ENCODE data around the gene GFRA1. TPM values are rescaled to one million over a fixed set of nuclear protein-coding genes. Genes with fewer than 3 reads are reported as not detected.

GFRA1 gene
- total and polyA plus RNA-seq, 2 of the 8 experiments (the other 6 are each of a cell fraction or from before 2014, with no cell fraction given) = 1.1 to 2.0 TPM

- no peak overlapping the region for H4K91ac ChIP-seq (replicated peaks; ENCODE audit: insufficient read length, low read length)
- no peak overlapping the region for H3K4me2 ChIP-seq (ENCODE audit: insufficient read depth in 1 of 2, low read depth in 2 of 2, low read length in 2 of 2)
- H2BK5ac ChIP-seq (ENCODE audit: low read depth, low read length) = no peak overlapping the region
- ChIA-PET POLR2A (ENCODE audit: partially characterized antibody) (no interaction called here), CTCF (ENCODE audit: partially characterized antibody) (interaction anchor here (2.1 kb wide), 1 partner anchor 153 kb away, joined by 4 read pairs; no protein-coding TSS in a partner anchor)
- H3K9ac ChIP-seq (replicated peaks in 1 of 4; ENCODE audit: extremely low read depth in 1 of 4, low read depth in 3 of 4, low read length in 3 of 4) = no peak overlapping the region
- no peak overlapping the region for H2BK12ac ChIP-seq (ENCODE audit: low read depth, low read length)
- H3K4ac ChIP-seq (replicated peaks; ENCODE audit: insufficient read length, low read depth, low read length) = no peak overlapping the region
- no peak overlapping the region for H2BK20ac ChIP-seq (ENCODE audit: low read length)
- no peak overlapping the region for H2BK15ac ChIP-seq (ENCODE audit: low read length)
- no peaks in the 10 kb centered on the region for H3K79me2 ChIP-seq (ENCODE audit: control insufficient read depth in 1 of 2, insufficient read depth in 2 of 2, low read length in 2 of 2)
- H3K79me1 ChIP-seq (ENCODE audit: low read depth, low read length) = no peaks in the 10 kb centered on the region
- H4K20me1 ChIP-seq (replicated peaks in 1 of 2; ENCODE audit: control insufficient read depth in 1 of 2, insufficient read depth in 2 of 2, low read length in 2 of 2) = no peaks in the 10 kb centered on the region
- no peak overlapping the region for H3K14ac ChIP-seq (ENCODE audit: insufficient read length)
- H3K23me2 ChIP-seq (ENCODE audit: low read depth, low read length) = no peaks in the 10 kb centered on the region
- no peak overlapping the region for H4K5ac ChIP-seq (ENCODE audit: insufficient read length, low read depth, low read length)
- H2AK5ac ChIP-seq (ENCODE audit: low read depth, low read length) = no peak overlapping the region
- H3K27ac ChIP-seq (ENCODE audit: low read depth, low read length) = no peak overlapping the region
- TF ChIP-seq JUN (IDR thresholded peaks at IDR 0.05; ENCODE audit: low read depth, low read length) (no peak), PHF8 (conservative IDR thresholded peaks at IDR 0.05; ENCODE audit: low read depth, low read length) (no peak), CTBP2 (IDR thresholded peaks at IDR 0.05; ENCODE audit: borderline replicate concordance, insufficient read depth, insufficient read length, low read length) (no peak), CHD2 (IDR thresholded peaks at IDR 0.05; ENCODE audit: low read length) (no peak)
- no peaks in the 10 kb centered on the region for H3K27me3 ChIP-seq (replicated peaks in 1 of 4; ENCODE audit: control insufficient read depth in 3 of 4, extremely low read depth in 1 of 4, insufficient read depth in 3 of 4, low read length in 3 of 4)
- H3K9me3 ChIP-seq (ENCODE audit: insufficient read depth in 2 of 2, low read depth in 1 of 2, low read length in 1 of 2) = no peaks in the 10 kb centered on the region
- DNase-seq (ENCODE audit: low read depth in 1 of 2, low spot score in 2 of 2) = no peak
- H3K4me3 ChIP-seq (ENCODE audit: extremely low read depth in 1 of 4, insufficient read depth in 2 of 4, low read depth in 3 of 4, low read length in 4 of 4) = no peak overlapping the region
- H3K18ac ChIP-seq (ENCODE audit: extremely low read depth, low read length) = no peak overlapping the region
- no peak overlapping the region for H3K23ac ChIP-seq (ENCODE audit: insufficient read length)
- H2AFZ ChIP-seq (ENCODE audit: low read length) = no peak overlapping the region
- H3K36me3 ChIP-seq (ENCODE audit: control insufficient read depth in 2 of 4, insufficient read depth in 4 of 4, low read length in 3 of 4) = no peaks in the 10 kb centered on the region
- H4K8ac ChIP-seq (ENCODE audit: extremely low read depth, insufficient read depth, low read length) = no peak overlapping the region
- no peak overlapping the region for H3K56ac ChIP-seq (replicated peaks; ENCODE audit: insufficient read length, low read depth, low read length)
- peaks cover 0 to 2% (median 0%) of the 10 kb centered on the region in 4 experiments; a peak in 1 of 7 replicates for H3K4me1 ChIP-seq (replicated peaks in 1 of 4; ENCODE audit: control insufficient read depth in 3 of 4, insufficient read depth in 4 of 4, low read length in 3 of 4)
- no peak overlapping the region for H2BK120ac ChIP-seq (replicated peaks; ENCODE audit: low read depth, low read length)
- WGBS, 2 experiments (ENCODE audit: extremely low coverage in 1 of 2, insufficient coverage in 1 of 2, insufficient read length in 1 of 2, insufficient replicate concordance in 2 of 2, low coverage in 1 of 2, low lambda C conversion rate in 2 of 2, missing lambda C conversion rate in 1 of 2) = 76% methylated on average over 5 of the region's 5 CpGs; no CpG with 5 or more reads in 1 of the 2 experiments
- no peak for FAIRE-seq
Measured at GRCh38 chr10:116101616-116102315, 171.2 kb downstream of the GFRA1 start.
